Measurements from ENCODE around the gene WHRN.

DNA sequence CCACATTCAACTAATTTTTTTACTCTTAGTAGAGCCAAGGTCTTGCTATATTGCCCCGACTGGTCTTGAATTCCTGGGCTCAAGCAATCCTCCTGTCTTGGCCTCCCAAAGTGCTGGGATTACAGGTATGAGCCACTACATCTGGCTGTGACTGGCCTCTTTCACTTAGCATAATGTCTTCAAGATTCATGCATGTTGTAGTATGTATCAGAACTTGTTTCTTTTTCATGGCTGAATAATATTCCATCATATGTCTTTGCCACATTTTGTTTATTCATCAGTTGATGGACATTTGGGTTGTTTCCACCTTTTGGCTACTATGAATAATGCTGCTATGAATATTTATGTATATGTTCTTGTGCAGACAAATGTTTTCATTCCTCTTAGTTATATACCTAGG is 12.8 kb upstream of the WHRN start:
- TF ChIP-seq, protein P1, sequence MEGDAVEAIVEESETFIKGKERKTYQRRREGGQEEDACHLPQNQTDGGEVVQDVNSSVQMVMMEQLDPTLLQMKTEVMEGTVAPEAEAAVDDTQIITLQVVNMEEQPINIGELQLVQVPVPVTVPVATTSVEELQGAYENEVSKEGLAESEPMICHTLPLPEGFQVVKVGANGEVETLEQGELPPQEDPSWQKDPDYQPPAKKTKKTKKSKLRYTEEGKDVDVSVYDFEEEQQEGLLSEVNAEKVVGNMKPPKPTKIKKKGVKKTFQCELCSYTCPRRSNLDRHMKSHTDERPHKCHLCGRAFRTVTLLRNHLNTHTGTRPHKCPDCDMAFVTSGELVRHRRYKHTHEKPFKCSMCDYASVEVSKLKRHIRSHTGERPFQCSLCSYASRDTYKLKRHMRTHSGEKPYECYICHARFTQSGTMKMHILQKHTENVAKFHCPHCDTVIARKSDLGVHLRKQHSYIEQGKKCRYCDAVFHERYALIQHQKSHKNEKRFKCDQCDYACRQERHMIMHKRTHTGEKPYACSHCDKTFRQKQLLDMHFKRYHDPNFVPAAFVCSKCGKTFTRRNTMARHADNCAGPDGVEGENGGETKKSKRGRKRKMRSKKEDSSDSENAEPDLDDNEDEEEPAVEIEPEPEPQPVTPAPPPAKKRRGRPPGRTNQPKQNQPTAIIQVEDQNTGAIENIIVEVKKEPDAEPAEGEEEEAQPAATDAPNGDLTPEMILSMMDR (IDR thresholded peaks at IDR 0.05): no peak
- no peak for TF ChIP-seq EZH2phosphoT487 (IDR thresholded peaks at IDR 0.05)
